AG09309 (cell line): Measurements from ENCODE around the gene MORN4.
"Not testable (repeated sequence)": the region's sequence is repeated elsewhere in the genome, so short reads cannot be mapped to it uniquely, and the experiment has no call there.

ENCODE experiments used
- DNase-seq: peaks from one replicate; pipeline ENCODE4 v3.0.0-alpha.2; 2010; ENCODE audit warnings: low read depth
- H3K4me3 ChIP-seq: 2 replicates; pipeline ENCODE4 v1.5.1; 2011; ENCODE audit warnings: mild to moderate bottlenecking, low read depth, low read length, moderate library complexity; ENCODE audit not compliant: control insufficient read depth
- CTCF ChIP-seq: IDR thresholded peaks from 2 replicates; pipeline ENCODE4 v1.5.1; 2011; ENCODE audit warnings: mild to moderate bottlenecking, low read depth, low read length, inconsistent platforms; ENCODE audit not compliant: insufficient read depth, control insufficient read depth; ENCODE audit errors: missing control alignments

The MORN4 gene

GRCh38 chr10:97650726-97651125 is 17.4 kb upstream of the MORN4 start:
- H3K4me3 ChIP-seq: no peak overlapping the region
- TF ChIP-seq CTCF: no peak
- DNase-seq: no peak

- DNase-seq, H3K4me3 ChIP-seq: not testable (repeated sequence)
Measured at GRCh38 chr10:97649405-97649750, 16.1 kb upstream of the MORN4 start.

- H3K4me3 ChIP-seq: no peak overlapping the region
- peak; percentile 68 for DNase-seq
- no peak for TF ChIP-seq CTCF
Measured at GRCh38 chr10:97648562-97649404, 15.5 kb upstream of the MORN4 start.

- no peak for TF ChIP-seq CTCF
- no peak overlapping the region for H3K4me3 ChIP-seq
- no peak for DNase-seq
Measured at GRCh38 chr10:97647556-97647955, 14.3 kb upstream of the MORN4 start.

- no peak for TF ChIP-seq CTCF
- DNase-seq: no peak
- no peak overlapping the region for H3K4me3 ChIP-seq
Measured at GRCh38 chr10:97644936-97645335, 11.6 kb upstream of the MORN4 start.

GRCh38 chr10:97643441-97643985 is 10.2 kb upstream of the MORN4 start:
- DNase-seq: no peak
- no peak overlapping the region for H3K4me3 ChIP-seq

GRCh38 chr10:97642471-97643159 is 9.3 kb upstream of the MORN4 start:
- not testable (repeated sequence) for H3K4me3 ChIP-seq

More at GRCh38 chr10:97643441-97643985, 10.2 kb upstream of the MORN4 start:
- TF ChIP-seq CTCF: no peak

More at GRCh38 chr10:97642471-97643159, 9.3 kb upstream of the MORN4 start:
- DNase-seq: not testable (repeated sequence)
